ENCODE results near the gene HTR3B. TPM values are rescaled to one million over a fixed set of nuclear protein-coding genes. Genes with fewer than 3 reads are reported as not detected.

HTR3B gene
- total and polyA plus RNA-seq, 10 of the 15 experiments (the other 5 are each of a cell fraction or from before 2014, with no cell fraction given) = not detected

DNA sequence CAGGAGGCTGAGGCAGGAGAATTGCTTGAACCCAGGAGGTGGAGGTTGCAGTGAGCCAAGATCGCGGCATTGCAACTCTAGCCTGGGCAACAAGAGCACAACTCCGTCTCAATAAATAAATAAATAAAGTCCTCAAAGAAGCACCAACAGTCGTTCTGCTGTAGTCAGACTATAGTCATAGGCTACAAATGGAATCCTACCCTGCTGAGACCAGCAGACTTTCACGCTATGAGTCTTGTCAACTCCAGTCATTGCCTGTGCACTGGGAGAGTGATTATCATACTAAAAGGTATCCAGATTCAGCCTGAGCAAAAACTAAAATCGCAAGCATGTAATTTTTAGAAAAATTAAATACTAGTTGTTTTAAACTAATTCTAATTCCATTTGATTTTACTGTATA lies 48.8 kb upstream of the HTR3B start:
- CTCF ChIA-PET = interaction anchor here (1.0 to 1.4 kb wide), 2 partner anchors 15 to 17 kb away, joined by 4 to 7 read pairs; no protein-coding TSS in a partner anchor
- TF ChIP-seq DPF2 (IDR thresholded peaks at IDR 0.05) (no peak), ZZZ3 (IDR thresholded peaks at IDR 0.05; ENCODE audit: control insufficient read depth, insufficient read length, low read depth) (no peak), NR2C2 (IDR thresholded peaks at IDR 0.05; ENCODE audit: borderline replicate concordance, control insufficient read depth, insufficient read length, low read depth) (no peak), RAD21 (IDR thresholded peaks at IDR 0.05; ENCODE audit: insufficient read depth, low read depth, low read length) (no peak), HDAC6 (IDR thresholded peaks at IDR 0.05; ENCODE audit: unreplicated experiment) (no peak)
- TF ChIP-seq, protein P1, sequence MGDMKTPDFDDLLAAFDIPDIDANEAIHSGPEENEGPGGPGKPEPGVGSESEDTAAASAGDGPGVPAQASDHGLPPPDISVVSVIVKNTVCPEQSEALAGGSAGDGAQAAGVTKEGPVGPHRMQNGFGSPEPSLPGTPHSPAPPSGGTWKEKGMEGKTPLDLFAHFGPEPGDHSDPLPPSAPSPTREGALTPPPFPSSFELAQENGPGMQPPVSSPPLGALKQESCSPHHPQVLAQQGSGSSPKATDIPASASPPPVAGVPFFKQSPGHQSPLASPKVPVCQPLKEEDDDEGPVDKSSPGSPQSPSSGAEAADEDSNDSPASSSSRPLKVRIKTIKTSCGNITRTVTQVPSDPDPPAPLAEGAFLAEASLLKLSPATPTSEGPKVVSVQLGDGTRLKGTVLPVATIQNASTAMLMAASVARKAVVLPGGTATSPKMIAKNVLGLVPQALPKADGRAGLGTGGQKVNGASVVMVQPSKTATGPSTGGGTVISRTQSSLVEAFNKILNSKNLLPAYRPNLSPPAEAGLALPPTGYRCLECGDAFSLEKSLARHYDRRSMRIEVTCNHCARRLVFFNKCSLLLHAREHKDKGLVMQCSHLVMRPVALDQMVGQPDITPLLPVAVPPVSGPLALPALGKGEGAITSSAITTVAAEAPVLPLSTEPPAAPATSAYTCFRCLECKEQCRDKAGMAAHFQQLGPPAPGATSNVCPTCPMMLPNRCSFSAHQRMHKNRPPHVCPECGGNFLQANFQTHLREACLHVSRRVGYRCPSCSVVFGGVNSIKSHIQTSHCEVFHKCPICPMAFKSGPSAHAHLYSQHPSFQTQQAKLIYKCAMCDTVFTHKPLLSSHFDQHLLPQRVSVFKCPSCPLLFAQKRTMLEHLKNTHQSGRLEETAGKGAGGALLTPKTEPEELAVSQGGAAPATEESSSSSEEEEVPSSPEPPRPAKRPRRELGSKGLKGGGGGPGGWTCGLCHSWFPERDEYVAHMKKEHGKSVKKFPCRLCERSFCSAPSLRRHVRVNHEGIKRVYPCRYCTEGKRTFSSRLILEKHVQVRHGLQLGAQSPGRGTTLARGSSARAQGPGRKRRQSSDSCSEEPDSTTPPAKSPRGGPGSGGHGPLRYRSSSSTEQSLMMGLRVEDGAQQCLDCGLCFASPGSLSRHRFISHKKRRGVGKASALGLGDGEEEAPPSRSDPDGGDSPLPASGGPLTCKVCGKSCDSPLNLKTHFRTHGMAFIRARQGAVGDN (IDR thresholded peaks at IDR 0.05) = no peak

More for the DNA sequence above, 48.8 kb upstream of the HTR3B start:
- no peak overlapping the region for H3K9ac ChIP-seq (ENCODE audit: control insufficient read depth, insufficient read depth, low read length)
- no peak overlapping the region for H3K4me3 ChIP-seq
- ATAC-seq (no peak), DNase-seq (ENCODE audit: low read depth, low spot score) (no peak), FAIRE-seq (no peak)
- no peak overlapping the region for H3K4me2 ChIP-seq (ENCODE audit: control insufficient read depth, insufficient read depth)
- 94% methylated on average over 6 of the region's 6 CpGs for WGBS (ENCODE audit: insufficient coverage, insufficient replicate concordance, low lambda C conversion rate, missing lambda C conversion rate)
- in situ Hi-C loops (cut with MboI) = no loop called here
- no peak overlapping the region for H2AFZ ChIP-seq (ENCODE audit: control insufficient read depth, low read depth, low read length)
- H3K27me3 ChIP-seq (replicated peaks in 1 of 2; ENCODE audit: control insufficient read depth in 2 of 2, insufficient read depth in 2 of 2, low read length in 1 of 2) = no peaks in the 10 kb centered on the region
- no peaks in the 10 kb centered on the region; the same call in 2 of the 3 replicates for H3K9me3 ChIP-seq (replicated peaks; ENCODE audit: control insufficient read depth, insufficient read depth, low read length)
- peaks cover 3 to 5% of the 10 kb centered on the region in 2 experiments; a peak in 3 of 4 replicates for H3K36me3 ChIP-seq (ENCODE audit: control insufficient read depth in 2 of 2, insufficient read depth in 2 of 2, low read length in 1 of 2)
- ChIA-PET SMC1A (ENCODE audit: uncharacterized antibody, unreplicated experiment) (interaction anchor here (1.6 to 2.0 kb wide), 2 partner anchors 14 to 23 kb away, joined by 5 to 7 read pairs; no protein-coding TSS in a partner anchor), POLR2A (no interaction called here), RAD21 (ENCODE audit: unreplicated experiment) (no interaction called here)
- H3K27ac ChIP-seq (ENCODE audit: control insufficient read depth, insufficient read depth) = no peak overlapping the region
- no peaks in the 10 kb centered on the region for H4K20me1 ChIP-seq (ENCODE audit: control insufficient read depth, insufficient read depth)
- H3K79me2 ChIP-seq (ENCODE audit: control insufficient read depth, insufficient read depth, low read length) = peaks cover 2% of the 10 kb centered on the region
- H3K4me1 ChIP-seq (ENCODE audit: control insufficient read depth, insufficient read depth, low read length) = no peaks in the 10 kb centered on the region
- BruUV-seq (replicated peaks) = no TSS peak
- intact Hi-C loops (cut with micrococcal nuclease; ENCODE audit: unreplicated experiment) = no loop called here

Measured in GM12878 (cell line).